Measurements from ENCODE around the gene CLCN3.
"Not testable (repeated sequence)": the region's sequence is repeated elsewhere in the genome, so short reads cannot be mapped to it uniquely, and the experiment has no call there.

Gene CLCN3

DNA sequence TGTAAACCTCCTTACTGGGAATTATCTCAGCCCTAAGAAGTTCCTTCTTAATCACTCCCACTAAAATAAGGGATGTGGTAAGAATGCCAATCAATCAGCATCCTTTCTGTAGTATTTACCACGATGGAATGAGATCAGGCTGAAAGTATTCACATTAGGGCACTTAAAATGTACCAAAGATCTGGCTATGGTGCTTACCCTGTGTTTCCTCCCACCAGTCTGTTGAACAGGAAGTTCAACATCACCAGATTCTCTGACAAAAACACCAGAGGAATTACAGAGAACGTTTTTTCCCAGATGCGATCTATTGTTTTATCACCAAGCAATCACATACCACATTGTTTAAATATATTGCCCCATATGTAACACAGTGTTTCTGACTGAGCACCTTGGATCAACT is 2.1 kb upstream of the CLCN3 start:
- DNase-seq (ENCODE audit: low spot score), result no peak

DNA sequence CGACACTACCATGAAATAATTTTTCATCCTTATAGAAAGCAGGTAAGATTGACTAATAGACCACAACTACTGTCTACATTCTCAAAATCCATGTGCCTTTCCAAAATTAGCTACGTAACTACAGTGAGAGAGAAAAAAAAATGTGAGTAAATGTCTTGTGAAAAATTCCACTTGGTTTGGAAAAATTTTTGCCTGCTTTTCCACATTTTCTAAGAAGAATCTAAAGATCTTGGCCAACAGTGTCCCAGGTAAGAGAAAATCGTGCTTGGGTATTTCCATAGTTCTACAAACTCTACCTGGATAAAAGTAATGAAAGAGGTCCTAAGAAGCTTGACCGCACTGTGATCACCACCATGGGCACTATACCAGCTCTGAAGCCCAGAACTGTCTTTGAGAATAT is 1.4 kb upstream of the CLCN3 start:
- no peak for DNase-seq (ENCODE audit: low spot score)

DNA sequence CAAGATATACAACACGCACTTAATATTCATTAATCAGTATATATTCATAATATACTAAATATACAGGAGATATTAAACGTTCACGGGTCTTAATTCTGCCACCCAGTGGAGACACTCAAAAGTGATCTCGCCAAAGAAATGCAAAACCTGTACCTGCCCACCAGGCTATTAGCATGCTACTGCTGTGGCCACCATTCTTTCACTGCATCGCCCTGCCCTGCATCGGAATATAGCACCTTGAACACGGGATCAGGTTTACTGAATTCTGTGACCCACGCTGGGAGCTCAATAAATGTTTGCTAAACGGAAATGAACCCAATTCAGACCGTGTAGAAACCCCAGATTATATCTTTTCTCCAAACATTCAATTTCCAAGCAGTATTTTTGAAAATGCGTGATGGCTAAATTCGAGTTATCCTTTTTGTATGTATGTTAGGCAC is 840 bp upstream of the CLCN3 start:
- DNase-seq (ENCODE audit: low spot score), result peak; percentile 80

DNA sequence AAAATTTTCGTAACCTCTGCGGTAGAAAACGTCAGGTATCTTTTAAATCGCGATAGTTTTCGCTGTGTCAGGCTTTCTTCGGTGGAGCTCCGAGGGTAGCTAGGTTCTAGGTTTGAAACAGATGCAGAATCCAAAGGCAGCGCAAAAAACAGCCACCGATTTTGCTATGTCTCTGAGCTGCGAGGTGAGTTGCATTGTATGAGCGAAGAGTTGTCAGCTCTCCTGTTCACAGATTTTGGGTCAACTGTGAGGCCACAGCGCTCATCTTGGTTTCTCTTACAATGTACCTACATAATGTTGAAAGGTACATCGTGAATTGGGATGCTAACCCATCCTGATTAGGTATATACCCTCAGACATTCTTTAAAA is 486 bp downstream of the CLCN3 start:
- DNase-seq (ENCODE audit: low spot score), result no peak

DNA sequence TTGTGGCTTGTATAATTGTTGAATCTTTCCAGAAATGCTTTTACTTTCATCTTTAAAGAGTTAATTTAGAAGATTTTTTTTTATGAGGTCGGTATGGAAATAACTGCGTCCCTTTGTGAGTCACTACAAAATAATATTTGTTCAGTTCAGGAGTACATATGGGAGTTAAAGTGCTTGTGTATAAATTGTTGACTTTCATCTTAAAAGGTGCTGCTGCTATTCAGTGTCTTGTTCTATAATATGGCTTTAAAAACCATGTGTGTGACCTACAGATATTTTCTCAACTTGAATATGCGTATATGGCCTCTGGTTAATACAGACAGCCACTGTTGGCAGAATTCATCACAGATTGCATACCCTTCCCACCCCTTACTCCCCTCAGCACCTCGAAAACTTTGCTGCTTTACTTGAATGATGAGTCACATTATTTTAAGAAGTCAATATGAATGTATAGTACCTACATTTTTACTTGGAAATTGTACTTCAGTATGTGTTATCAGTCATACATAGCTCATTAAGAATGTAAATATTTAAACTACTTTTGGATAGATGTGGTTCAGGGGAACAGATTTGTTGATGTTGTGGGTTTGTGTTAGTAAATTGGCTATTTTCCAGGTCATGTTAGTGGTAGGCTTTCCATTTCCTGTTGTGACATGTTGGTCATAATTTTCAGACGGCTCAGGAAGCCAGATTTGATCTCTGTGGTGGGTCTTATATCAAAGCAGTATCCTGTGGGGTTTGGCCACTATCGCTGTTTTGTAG is 1.5 kb downstream of the CLCN3 start:
- DNase-seq (ENCODE audit: low spot score), result no peak

DNA sequence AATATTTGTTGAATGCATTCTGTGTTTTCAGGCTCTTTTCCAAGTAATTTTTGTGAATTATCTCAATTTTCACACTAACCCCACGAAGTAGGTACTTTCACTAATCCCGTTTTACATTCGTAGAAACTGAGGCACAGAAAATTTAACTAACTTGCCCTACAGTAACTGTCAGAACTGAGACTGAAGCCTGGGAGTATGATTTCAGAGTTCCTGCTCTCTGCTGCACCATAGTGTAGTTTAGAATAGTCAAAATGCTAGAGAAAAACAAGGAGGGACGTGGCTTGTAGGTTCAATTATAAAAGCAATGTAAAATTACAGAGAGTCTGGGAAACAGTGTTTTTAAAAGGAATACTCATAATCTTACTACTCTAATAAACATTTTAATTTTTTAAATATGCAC is 2.2 kb downstream of the CLCN3 start:
- DNase-seq (ENCODE audit: low spot score), result no peak

DNA sequence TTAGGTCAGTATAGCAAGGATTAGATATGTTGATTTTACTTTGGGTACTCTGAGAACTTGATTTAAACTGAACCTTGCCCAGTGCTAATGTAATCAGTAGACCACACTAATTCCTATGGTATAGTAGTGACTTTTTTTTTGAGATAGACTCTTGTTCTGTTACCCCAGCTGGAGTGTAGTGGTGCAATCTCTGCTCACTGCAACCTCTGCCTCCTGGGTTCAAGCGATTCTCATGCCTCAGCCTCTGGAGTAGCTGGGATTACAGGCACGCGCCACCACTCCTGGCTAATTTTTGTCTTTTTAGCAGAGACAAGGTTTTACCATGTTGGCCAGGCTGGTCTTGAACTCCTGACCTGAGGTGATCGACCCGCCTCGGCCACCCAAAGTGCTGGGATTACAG is 3.6 kb downstream of the CLCN3 start:
- DNase-seq (ENCODE audit: low spot score), result not testable (repeated sequence)

DNA sequence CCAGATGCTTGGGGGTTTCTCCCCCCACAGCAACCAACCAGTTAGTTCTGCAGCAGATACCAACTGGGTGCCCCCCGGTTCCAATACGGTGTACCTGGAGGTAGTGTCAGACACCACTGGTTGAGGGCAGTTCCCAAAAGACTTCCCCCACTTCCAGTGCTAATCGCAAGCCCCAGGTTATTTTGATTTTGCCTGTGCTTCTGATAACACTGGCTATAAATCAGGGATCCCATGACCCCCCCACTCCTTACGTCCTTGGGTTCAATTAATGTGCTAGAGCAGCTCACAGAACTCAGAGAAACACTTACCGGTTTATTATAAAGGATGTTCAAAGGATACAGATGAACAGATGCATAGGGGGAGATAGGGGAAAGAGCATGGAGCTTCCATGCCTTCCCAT is 5.5 kb downstream of the CLCN3 start:
- no peak for DNase-seq (ENCODE audit: low spot score)

DNA sequence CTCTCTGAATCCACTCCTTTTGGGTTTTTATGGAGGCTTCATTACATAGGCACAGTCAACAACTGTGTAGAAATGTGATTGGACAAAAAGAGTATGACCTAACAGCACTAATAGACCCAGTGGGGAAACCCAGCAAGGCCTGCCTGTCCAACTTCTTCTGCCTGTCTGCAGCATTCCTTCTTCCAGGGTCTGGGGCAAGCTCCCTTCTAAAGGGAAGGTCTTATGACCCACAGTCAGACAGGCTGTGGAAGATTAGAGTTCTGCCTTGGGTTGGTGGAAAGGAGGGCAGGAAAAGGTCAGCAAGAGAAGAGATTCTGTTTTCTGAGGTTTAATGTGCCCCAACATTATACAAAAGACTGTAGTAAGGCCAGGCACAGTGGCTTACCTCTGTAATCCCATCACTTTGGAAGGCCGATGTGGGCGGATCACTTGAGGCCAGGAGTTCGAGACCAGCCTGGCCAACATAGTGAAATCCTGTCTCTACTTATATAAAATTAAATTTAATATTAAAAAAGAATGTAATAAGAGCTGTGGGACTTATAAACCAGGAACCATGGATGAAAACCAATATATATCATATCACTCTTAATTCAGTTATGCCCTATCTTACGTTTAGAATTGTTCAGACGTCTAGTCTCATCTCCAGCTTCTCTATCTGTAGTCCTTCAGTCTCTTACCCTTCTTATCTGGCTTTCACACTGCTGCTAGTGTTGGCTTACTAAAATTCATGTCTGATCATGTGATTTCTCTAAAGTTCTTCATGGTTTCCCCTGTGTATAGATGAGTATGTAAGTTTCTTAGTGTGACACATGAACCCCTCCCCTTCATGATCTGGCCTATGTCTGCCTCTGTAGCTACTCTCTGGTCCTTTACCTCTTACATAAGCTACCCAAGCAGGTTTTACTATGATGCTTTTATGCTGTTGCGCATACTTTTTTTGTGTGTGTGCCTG is 6.2 kb downstream of the CLCN3 start:
- no peak for DNase-seq (ENCODE audit: low spot score)

DNA sequence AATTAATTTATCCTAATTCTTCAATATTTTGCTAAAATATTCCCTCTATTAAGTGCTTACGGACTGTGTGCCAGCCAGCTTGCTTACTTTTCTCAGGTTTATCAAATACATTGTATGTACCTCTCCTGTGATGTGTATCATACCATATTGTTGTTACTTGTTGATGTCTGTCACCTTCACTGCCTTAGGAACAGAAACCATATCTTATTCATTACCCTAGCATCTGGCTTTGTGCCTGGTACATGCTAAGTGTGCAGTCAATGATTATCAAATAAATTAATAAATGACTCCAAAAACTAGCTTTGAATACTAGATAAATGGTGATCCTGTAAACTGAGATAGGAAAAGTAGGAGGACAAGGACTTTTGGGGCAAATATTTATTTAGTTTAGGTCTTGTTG is 6.9 kb downstream of the CLCN3 start:
- DNase-seq (ENCODE audit: low spot score), result no peak

DNA sequence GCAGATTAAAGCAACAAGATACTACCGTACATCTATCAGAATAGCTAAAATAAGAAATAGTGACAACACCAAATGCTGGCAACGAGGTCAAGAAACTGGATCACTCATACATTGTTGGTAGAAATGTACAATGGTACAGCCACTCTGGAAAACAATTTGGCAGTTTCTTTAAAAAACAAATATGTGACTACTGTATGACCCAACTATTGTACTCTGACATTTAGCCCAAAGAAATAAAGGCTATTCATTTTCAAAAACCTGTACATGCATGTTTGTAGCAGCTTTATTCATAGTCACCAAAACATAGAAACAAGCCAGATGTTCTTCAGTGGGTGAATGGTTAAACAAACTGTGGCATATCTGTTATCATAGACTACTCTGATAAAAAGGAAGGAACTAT is 8.2 kb downstream of the CLCN3 start:
- no peak for DNase-seq (ENCODE audit: low spot score)

DNA sequence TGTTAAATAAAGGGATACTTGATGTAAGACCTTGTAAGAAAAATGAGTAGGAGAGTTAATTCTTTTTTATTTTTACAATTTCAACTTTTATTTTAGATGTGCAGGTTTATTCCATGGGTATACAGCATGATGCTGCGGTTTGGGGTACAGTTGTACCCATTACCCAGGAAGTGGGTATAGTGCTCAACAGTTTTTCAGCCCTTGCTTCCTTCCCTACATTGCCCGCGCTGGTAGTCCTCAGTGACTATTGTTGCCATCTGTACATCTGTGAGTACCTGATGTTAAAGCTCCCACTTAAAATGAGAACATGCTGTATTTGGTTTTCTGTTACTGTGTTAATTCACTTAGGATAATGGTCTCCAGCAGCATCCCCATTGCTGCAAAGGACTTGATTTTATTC is 9.7 kb downstream of the CLCN3 start:
- no peak for DNase-seq (ENCODE audit: low spot score)

DNA sequence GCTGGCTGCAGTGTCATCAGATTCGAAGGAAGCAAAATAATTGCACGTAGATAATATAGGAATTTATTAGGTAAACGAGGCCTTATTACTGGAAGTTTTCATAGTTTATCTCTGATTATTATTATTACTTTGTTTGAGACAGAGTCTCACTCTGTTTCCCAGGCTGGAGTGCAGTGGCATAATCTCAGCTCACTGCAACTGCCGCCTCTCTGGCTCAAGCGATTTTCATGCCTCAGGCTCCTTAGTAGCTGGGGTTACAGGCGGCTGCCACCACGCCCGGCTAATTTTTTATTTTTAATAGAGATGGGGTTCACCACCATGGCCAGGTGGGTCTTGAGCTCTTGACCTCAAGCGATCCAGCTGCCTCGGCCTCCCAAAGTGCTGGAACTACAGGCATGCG is 12.5 kb downstream of the CLCN3 start:
- no peak for DNase-seq (ENCODE audit: low spot score)

DNA sequence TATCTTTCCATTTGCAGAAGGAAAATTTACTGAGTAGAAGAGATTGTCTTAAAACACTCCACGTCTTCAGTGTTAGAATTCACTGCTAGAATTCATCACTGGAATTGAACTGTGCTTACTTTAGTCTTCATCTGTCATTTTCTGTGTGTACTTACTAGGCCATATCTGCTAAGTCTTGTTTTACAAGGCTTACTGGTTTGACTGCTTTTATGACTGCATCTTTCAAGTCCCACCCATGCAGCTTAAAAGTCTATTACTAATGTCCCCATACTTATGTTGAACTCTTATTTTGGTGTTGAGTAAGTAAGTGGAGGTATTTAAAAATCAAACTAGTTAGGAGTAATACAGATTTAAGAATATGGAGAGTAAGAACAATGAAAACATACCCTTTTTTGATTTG is 14.6 kb downstream of the CLCN3 start:
- no peak for DNase-seq (ENCODE audit: low spot score)

DNA sequence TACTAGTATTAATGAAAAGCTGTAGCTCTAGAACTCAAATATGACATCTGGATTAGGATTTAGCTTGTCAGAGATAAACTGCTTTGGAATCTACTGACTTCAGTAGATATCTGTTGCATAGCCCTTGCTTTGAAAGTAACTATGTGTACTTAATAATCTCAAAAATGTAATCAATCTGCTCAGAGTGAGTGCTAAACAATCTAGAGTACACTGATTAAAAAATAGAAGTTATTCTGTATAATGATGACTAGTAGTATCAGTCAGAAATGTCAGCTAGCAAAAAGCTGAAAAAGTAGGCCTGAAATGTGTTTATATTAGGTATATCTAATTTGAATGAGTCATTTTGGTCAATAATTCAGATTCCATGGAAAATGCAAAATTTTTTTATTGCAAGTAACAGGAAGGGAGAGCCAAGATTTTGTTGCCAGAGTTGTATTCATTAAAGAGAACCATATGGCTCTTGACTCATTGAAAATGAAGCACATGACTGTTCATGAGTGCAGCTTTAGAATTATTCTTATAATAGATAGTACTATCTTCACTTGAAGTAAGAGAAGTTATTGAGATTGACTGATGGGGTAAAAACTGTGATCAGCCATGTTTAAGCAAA is 20.0 kb downstream of the CLCN3 start:
- no peak for DNase-seq (ENCODE audit: low spot score)

DNA sequence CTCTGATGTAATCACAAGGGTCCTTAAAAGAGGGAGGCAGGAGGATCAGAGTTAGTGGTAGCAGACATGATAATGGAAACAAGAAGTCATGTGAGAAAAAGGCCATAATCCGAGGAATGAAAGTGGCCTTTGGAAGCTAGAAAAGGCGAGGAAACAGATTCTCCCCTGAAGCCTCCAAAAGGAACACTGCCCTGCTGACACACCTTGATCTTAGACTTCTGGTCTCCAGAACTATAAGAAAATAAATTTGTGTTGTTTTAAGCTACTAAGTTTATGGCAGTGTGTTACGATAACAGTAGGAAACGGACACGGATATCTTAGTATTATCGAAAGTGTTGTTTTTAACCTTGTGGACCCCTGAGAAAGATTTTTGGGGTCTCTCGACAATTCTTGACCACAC is 24.4 kb downstream of the CLCN3 start:
- DNase-seq (ENCODE audit: low spot score), result no peak

DNA sequence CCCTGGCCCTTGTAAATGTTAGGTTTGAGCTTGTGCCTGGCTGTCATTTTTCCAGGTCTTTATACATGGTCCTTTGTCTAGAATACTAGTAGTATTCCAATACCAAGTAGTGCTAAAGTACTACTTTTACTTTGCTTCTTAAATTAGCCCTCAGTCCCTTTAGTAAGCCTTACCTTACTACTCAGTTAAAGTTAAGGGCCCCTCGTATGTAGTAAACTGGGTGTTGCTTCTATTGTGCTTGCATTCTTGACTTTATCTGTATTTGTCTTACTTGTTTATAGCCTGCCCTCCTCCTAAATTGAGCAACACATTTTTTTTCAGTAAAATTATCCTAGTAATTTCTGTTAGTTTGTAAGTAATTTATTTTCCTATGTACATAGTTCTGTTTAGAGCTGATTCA is 25.2 kb downstream of the CLCN3 start:
- no peak for DNase-seq (ENCODE audit: low spot score)

DNA sequence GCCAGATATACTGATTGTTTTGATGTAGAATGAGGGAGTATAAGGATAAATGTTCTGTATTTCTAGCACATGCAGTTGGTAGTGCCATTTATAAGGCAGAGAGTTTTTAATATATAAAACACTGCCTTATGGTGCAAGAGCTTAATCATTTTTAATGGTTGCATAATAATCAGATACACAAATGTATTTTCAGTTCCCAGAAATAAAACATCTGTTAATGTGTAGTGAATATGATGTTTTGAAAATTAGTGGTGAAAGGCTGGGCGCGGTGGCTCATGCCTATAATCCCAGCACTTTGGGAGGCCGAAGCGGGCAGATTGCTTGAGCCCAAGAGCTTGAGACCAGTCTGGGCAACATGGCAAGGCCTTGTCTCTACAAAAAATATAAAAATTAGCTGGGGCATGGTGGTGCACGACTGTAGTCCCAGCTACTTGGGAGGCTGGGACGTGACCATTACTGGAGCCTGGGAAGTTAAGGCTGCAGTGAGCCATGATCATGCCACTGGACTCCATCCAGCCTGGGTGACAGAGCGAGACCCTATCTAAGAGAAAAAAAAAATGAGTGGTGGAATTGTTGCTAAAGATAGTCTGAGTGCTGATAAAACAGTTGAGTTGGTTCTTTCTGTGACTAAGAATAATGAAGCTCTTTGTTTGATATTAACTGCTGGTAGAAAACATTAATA is 29.3 kb downstream of the CLCN3 start:
- DNase-seq (ENCODE audit: low spot score), result peak; percentile 48

DNA sequence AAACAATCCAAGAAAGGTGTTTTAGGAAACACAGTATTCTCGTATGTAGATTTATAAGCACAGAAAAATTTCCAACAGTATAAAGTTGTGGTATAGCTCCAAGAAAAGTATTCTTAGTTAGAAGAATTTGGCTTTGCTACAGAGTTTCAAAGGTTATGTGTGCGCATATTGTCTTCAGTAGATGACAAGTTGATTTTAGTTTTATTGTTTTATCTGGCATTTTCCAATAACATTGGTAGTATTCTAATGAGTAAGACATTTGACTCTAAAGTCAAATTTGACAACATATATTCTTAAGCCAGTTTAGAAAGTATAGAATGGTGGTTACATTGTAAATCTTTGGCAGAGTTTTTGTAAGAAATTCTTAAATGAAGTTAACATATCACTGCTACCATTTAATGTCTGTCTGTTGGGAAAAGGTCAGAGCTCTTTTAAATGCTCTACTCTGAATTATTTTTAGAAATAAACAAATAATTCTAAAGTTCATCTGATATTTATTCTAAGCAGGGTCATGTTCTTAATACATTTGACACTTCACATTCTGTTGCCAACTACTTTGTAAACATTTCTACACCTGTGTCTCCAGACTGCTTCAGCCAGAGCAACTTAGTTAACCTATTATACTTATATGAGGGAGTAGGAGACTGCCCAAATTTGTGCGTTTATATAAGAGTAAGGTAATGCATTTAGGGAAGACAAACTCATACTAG is 30.0 kb downstream of the CLCN3 start:
- DNase-seq (ENCODE audit: low spot score), result no peak

DNA sequence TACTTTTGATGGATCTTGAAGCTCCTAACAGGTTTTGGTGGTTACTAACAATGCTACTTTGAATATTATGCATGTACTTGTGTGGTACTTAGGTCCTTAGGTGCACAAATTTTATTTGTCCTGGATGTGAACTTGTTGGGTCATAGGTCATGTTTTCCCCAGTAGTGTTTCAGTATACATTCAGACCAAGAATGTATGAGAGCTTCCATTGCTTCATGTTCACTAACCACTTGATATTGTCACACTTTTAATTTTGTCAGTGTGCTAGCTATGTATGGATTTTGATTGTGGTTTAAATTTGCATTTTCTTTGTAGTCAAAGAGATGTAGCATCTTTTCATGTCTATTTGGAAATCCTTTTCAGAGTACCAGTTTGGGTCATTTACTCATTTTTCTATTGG is 32.2 kb downstream of the CLCN3 start:
- DNase-seq (ENCODE audit: low spot score), result no peak

DNA sequence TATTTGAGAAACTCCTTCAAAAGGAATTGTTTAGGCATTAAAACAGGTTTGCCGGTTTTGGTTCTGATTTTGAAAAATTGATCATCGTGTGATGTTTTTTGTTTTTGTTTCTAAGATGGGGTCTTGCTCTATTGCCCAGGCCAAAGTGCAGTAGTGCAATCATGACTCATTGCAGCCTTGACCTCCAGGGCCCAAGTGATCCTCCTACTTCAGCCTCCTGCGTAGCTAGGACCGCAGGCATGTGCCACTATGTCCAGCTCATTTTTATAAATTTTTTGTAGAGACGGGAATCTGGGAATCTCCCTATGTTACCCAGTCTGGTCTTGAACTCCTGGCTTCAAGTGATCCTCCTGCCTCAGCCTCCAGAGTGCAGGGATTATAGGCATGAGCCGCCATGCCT is 35.0 kb downstream of the CLCN3 start:
- DNase-seq (ENCODE audit: low spot score), result no peak

Measured in pons (tissue), 1 donor.